ENCODE data around the gene SMIM36.
"Not testable (repeated sequence)": the region's sequence is repeated elsewhere in the genome, so short reads cannot be mapped to it uniquely, and the experiment has no call there.

DNA sequence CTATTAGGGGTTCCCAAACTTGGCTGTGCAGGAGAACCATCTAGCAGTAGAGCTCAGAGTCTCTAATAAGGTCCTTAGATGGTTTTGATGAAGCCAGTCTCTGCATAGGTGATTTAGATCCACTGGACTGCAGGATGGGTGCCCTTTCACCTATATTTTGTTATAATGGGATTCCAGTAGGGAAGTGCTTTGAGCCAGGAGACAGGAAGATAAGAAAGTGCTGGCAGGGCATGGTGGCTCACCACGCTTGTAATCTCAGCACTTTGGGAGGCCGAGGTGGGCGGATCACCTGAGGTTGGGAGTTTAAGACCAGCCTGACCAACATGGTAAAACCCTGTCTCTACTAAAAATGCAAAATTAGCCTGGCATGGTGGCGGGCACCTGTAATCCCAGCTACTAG is 45.5 kb downstream of the SMIM36 start:
- TF ChIP-seq CTCF (conservative IDR thresholded peaks at IDR 0.05); ZFX (IDR thresholded peaks at IDR 0.05): not testable (repeated sequence)

All from C4-2B (cell line).